HFF-Myc (cell line): Measurements from ENCODE around the gene GRAMD4.

Experiments
- DNase-seq: peaks from one replicate; pipeline ENCODE4 v3.0.0-alpha.2; 2011; ENCODE audit warnings: low read depth; ENCODE audit errors: extremely low read depth
- H3K4me3 ChIP-seq: replicated peaks from 2 replicates; pipeline ENCODE4 v1.5.1; 2011; ENCODE audit warnings: low read depth, mild to moderate bottlenecking, control low read depth, low read length
- CTCF ChIP-seq: IDR thresholded peaks from 2 replicates; pipeline ENCODE4 v1.5.1; 2012; ENCODE audit warnings: mild to moderate bottlenecking, low read depth, low read length, control low read depth; ENCODE audit errors: missing control alignments

Gene GRAMD4

GRCh38 chr22:46674906-46675305 lies 54.7 kb downstream of the GRAMD4 start:
- DNase-seq: no peak
- TF ChIP-seq CTCF: no peak
- no peak overlapping the region for H3K4me3 ChIP-seq

- no peak for TF ChIP-seq CTCF
- DNase-seq: no peak
- H3K4me3 ChIP-seq: no peak overlapping the region
Measured at GRCh38 chr22:46675479-46675878, 55.3 kb downstream of the GRAMD4 start.

GRCh38 chr22:46675938-46676337 lies 55.8 kb downstream of the GRAMD4 start:
- no peak overlapping the region for H3K4me3 ChIP-seq
- no peak for TF ChIP-seq CTCF
- no peak for DNase-seq

- DNase-seq: no peak
- TF ChIP-seq CTCF: no peak
- H3K4me3 ChIP-seq: no peak overlapping the region
Measured at GRCh38 chr22:46676479-46676878, 56.3 kb downstream of the GRAMD4 start.

GRCh38 chr22:46676881-46677280 lies 56.7 kb downstream of the GRAMD4 start:
- no peak overlapping the region for H3K4me3 ChIP-seq
- no peak for DNase-seq
- no peak for TF ChIP-seq CTCF

- no peak for DNase-seq
- no peak for TF ChIP-seq CTCF
- no peak overlapping the region for H3K4me3 ChIP-seq
Measured at GRCh38 chr22:46677323-46678002, 57.3 kb downstream of the GRAMD4 start.

GRCh38 chr22:46678003-46678657 lies 57.9 kb downstream of the GRAMD4 start:
- TF ChIP-seq CTCF: no peak
- no peak overlapping the region for H3K4me3 ChIP-seq
- no peak for DNase-seq
